A673 (cell line): Measurements from ENCODE around the gene CCL15. TPM values are rescaled to one million over a fixed set of nuclear protein-coding genes. Genes with fewer than 3 reads are reported as not detected.

Experiments
- BruUV-seq: library from RNA; stranded (reverse); fragments of 400-500 nt; replicated peaks from 2 replicates; lab custom pipeline; 2021; lab: Mats Ljungman, UMichigan
- CTCF ChIA-PET: fragments of 300-600 bp; sonication (Branson Sonifier 250); formaldehyde crosslinking; loops from one replicate; lab custom pipeline; 2022; ENCODE audit warnings: antibody characterized with exemption; lab: Charles Lee
- POLR2A ChIA-PET: fragments of 300-600 bp; sonication (Branson Sonifier 250); formaldehyde crosslinking; loops from one replicate; lab custom pipeline; 2022; ENCODE audit warnings: antibody characterized with exemption; ENCODE audit not compliant: low non-redundant PET; lab: Charles Lee
- DNase-seq: peaks from one replicate; pipeline ENCODE4 v3.0.0-alpha.2; 2015; ENCODE audit warnings: low spot score
- H3K27ac ChIP-seq: fragments of 200-600 bp; sonication (generic); 2 replicates; pipeline ENCODE4 v1.5.1; 2016; ENCODE audit warnings: mixed run types, low read depth, mild to moderate bottlenecking, mixed read lengths, antibody characterized with exemption, low read length; ENCODE audit not compliant: poor library complexity, severe bottlenecking
- H3K27me3 ChIP-seq: fragments of 200-600 bp; sonication (generic); replicated peaks from 2 replicates; pipeline ENCODE4 v1.6.1; 2017; ENCODE audit warnings: mixed run types, low read depth, mild to moderate bottlenecking, mixed read lengths, antibody characterized with exemption, low read length; ENCODE audit not compliant: insufficient read depth, poor library complexity
- H3K36me3 ChIP-seq: fragments of 200-600 bp; sonication (generic); 2 replicates; pipeline ENCODE4 v1.6.1; 2016; ENCODE audit warnings: mixed run types, mild to moderate bottlenecking, mixed read lengths, antibody characterized with exemption, low read length; ENCODE audit not compliant: insufficient read depth, poor library complexity, severe bottlenecking
- H3K4me1 ChIP-seq: fragments of 200-600 bp; sonication (generic); 2 replicates; pipeline ENCODE4 v1.6.1; 2017; ENCODE audit warnings: mixed run types, mild to moderate bottlenecking, mixed read lengths, antibody characterized with exemption, low read length; ENCODE audit not compliant: insufficient read depth, poor library complexity, severe bottlenecking
- H3K4me3 ChIP-seq: fragments of 200-600 bp; sonication (generic); 2 replicates; pipeline ENCODE4 v1.5.1; 2016; ENCODE audit warnings: low read depth, mixed run types, mild to moderate bottlenecking, mixed read lengths, low read length; ENCODE audit not compliant: poor library complexity, severe bottlenecking
- H3K9me3 ChIP-seq: fragments of 200-600 bp; sonication (generic); 2 replicates; pipeline ENCODE4 v1.6.1; 2016; ENCODE audit warnings: mixed run types, low read depth, mild to moderate bottlenecking, mixed read lengths, antibody characterized with exemption, low read length; ENCODE audit not compliant: poor library complexity, severe bottlenecking
- EZH2 ChIP-seq: fragments of 200-600 bp; sonication (generic); IDR thresholded peaks from 2 replicates; pipeline ENCODE4 v1.6.1; 2017; ENCODE audit warnings: borderline replicate concordance, low read depth, mild to moderate bottlenecking, mixed read lengths, antibody characterized with exemption, low read length; ENCODE audit not compliant: poor library complexity, severe bottlenecking
- intact Hi-C: fragments of 100-400 bp; cut with micrococcal nuclease; formaldehyde crosslinking; loops from one replicate; pipeline ENCODE4 v1.10.0; 2022; ENCODE audit not compliant: unreplicated experiment
- total RNA-seq: library from RNA; stranded (reverse); gene quantifications from 2 replicates; pipeline ENCODE4 v1.2.3, GENCODE V29; 2021
- TF ChIP-seq, protein P1 (sequence below): fragments of 300-800, 200-600 bp; sonication (generic); conservative IDR thresholded peaks from 2 replicates; pipeline ENCODE4 v1.5.1; 2017; ENCODE audit warnings: low read depth, mild to moderate bottlenecking, antibody characterized with exemption, low read length, moderate library complexity, mixed read lengths

Gene CCL15
- total RNA-seq, 1 experiment from 2014 or later = not detected

DNA sequence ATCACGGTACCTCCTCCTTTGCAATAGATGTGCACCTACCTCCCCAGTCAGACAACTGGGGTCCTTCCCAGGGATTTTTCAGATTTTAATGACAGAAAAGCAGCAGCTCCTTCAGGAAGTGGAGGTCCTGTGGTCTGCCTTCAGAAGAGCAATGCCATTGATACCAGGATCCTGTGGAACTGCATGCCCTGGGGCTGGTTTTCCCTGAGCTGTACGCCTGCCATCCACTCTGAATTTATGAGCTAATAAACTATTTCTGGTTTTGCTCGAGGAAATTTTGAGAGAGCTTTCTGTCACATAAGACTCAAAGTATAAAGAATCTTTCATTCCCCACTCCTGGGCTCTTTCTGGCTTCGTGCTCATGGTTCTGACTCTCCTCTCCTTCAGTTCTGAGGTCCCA lies 26.4 kb upstream of the CCL15 start:
- Histone ChIP-seq H3K9me3 (no peaks in the 10 kb centered on the region), H3K27ac (no peak overlapping the region), H3K27me3 (no peaks in the 10 kb centered on the region), H3K4me1 (no peaks in the 10 kb centered on the region), H3K4me3 (no peak overlapping the region), H3K36me3 (no peaks in the 10 kb centered on the region)
- intact Hi-C loops = no loop called here
- CTCF ChIA-PET = no interaction called here
- no peak for TF ChIP-seq EZH2
- TF ChIP-seq, protein P1, sequence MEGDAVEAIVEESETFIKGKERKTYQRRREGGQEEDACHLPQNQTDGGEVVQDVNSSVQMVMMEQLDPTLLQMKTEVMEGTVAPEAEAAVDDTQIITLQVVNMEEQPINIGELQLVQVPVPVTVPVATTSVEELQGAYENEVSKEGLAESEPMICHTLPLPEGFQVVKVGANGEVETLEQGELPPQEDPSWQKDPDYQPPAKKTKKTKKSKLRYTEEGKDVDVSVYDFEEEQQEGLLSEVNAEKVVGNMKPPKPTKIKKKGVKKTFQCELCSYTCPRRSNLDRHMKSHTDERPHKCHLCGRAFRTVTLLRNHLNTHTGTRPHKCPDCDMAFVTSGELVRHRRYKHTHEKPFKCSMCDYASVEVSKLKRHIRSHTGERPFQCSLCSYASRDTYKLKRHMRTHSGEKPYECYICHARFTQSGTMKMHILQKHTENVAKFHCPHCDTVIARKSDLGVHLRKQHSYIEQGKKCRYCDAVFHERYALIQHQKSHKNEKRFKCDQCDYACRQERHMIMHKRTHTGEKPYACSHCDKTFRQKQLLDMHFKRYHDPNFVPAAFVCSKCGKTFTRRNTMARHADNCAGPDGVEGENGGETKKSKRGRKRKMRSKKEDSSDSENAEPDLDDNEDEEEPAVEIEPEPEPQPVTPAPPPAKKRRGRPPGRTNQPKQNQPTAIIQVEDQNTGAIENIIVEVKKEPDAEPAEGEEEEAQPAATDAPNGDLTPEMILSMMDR = no peak
- no peak for DNase-seq
- POLR2A ChIA-PET = no interaction called here
- no TSS peak for BruUV-seq

GRCh38 chr17:36024106-36024869 lies 22.9 kb upstream of the CCL15 start:
- ChIA-PET CTCF (no interaction called here), POLR2A (no interaction called here)
- Histone ChIP-seq H3K4me1 (no peaks in the 10 kb centered on the region), H3K9me3 (no peaks in the 10 kb centered on the region), H3K27ac (no peak overlapping the region), H3K36me3 (no peaks in the 10 kb centered on the region), H3K4me3 (no peak overlapping the region), H3K27me3 (no peaks in the 10 kb centered on the region)
- no TSS peak for BruUV-seq
- no peak for DNase-seq
- intact Hi-C loops = no loop called here
- TF ChIP-seq EZH2 = no peak
- TF ChIP-seq, protein P1 = no peak

- H3K4me3 ChIP-seq = no peak overlapping the region
- no peaks in the 10 kb centered on the region for H3K9me3 ChIP-seq
- H3K27ac ChIP-seq = no peak overlapping the region
- TF ChIP-seq, protein P1 = no peak
- no peak for TF ChIP-seq EZH2
- intact Hi-C loops = no loop called here
- no peaks in the 10 kb centered on the region for H3K27me3 ChIP-seq
- H3K4me1 ChIP-seq = no peaks in the 10 kb centered on the region
- no TSS peak for BruUV-seq
- no peaks in the 10 kb centered on the region for H3K36me3 ChIP-seq
- CTCF ChIA-PET = no interaction called here
- POLR2A ChIA-PET = no interaction called here
- no peak for DNase-seq
Observed at GRCh38 chr17:36019423-36019822, 18.1 kb upstream of the CCL15 start.
